MCF 10A (cell line): ENCODE data around the gene OBI1. TPM values are rescaled to one million over a fixed set of nuclear protein-coding genes. Genes with fewer than 3 reads are reported as not detected.

Source experiments
- BruUV-seq: library from RNA; stranded (reverse); fragments of 400-500 nt; replicated peaks from 2 replicates; lab custom pipeline; 2021; lab: Mats Ljungman, UMichigan
- CTCF ChIA-PET: fragments of 300-600 bp; sonication (Branson Sonifier 250); formaldehyde crosslinking; extraction: SDS; loops from one replicate; lab custom pipeline; 2021; ENCODE audit warnings: antibody characterized with exemption, inconsistent platforms; lab: Yijun Ruan, JAX
- POLR2A ChIA-PET: fragments of 300-600, 350-650 bp; sonication (Branson Sonifier 250); formaldehyde crosslinking; extraction: SDS; loops from one replicate; lab custom pipeline; 2020; ENCODE audit warnings: antibody characterized with exemption, inconsistent platforms; lab: Yijun Ruan, JAX
- DNase-seq: peaks from one replicate; pipeline ENCODE4 v3.0.0-alpha.2; 2018; ENCODE audit not compliant: unreplicated experiment
- H3K27ac Mint-ChIP-seq: one replicate; pipeline ENCODE4 v1.8.0; 2022; ENCODE audit warnings: mild to moderate bottlenecking, low read depth, mixed read lengths; ENCODE audit not compliant: unreplicated experiment
- H3K27me3 Mint-ChIP-seq: one replicate; pipeline ENCODE4 v1.8.0; 2022; ENCODE audit warnings: mixed read lengths; ENCODE audit not compliant: insufficient read depth, unreplicated experiment
- H3K36me3 Mint-ChIP-seq: one replicate; pipeline ENCODE4 v1.8.0; 2022; ENCODE audit warnings: mild to moderate bottlenecking, moderate library complexity, mixed read lengths; ENCODE audit not compliant: insufficient read depth, unreplicated experiment
- H3K4me1 Mint-ChIP-seq: one replicate; pipeline ENCODE4 v1.8.0; 2022; ENCODE audit warnings: mixed read lengths; ENCODE audit not compliant: insufficient read depth, unreplicated experiment
- H3K4me3 Mint-ChIP-seq: one replicate; pipeline ENCODE4 v1.8.0; 2022; ENCODE audit warnings: mild to moderate bottlenecking, moderate library complexity, mixed read lengths; ENCODE audit not compliant: unreplicated experiment
- H3K9me3 Mint-ChIP-seq: one replicate; pipeline ENCODE4 v1.8.0; 2022; ENCODE audit warnings: mixed read lengths; ENCODE audit not compliant: unreplicated experiment
- CTCF ChIP-seq: fragments of 200-600 bp; IDR thresholded peaks from one replicate; pipeline ENCODE4 v1.8.0; 2022; ENCODE audit warnings: antibody characterized with exemption, mild to moderate bottlenecking; ENCODE audit not compliant: unreplicated experiment
- intact Hi-C: fragments of 100-400 bp; cut with micrococcal nuclease; formaldehyde crosslinking; loops from 2 replicates; pipeline ENCODE4 v1.14.1; 2022
- total RNA-seq: library from RNA; stranded (reverse); gene quantifications from 2 replicates; pipeline ENCODE4 v1.2.3, GENCODE V29; 2022

OBI1 gene
- total RNA-seq, 1 experiment from 2014 or later, result 9.3 TPM

GRCh38 chr13:78586706-78587105 lies 72.2 kb downstream of the OBI1 start:
- H3K4me3 Mint-ChIP-seq, result no peak overlapping the region
- intact Hi-C loops, result no loop called here
- no TSS peak for BruUV-seq
- peaks cover 76% of the 10 kb centered on the region for H3K27me3 Mint-ChIP-seq
- no peaks in the 10 kb centered on the region for H3K4me1 Mint-ChIP-seq
- H3K36me3 Mint-ChIP-seq, result no peaks in the 10 kb centered on the region
- no peak for DNase-seq
- no peak overlapping the region for H3K27ac Mint-ChIP-seq
- peak; percentile 7 for TF ChIP-seq CTCF
- POLR2A ChIA-PET, result no interaction called here
- CTCF ChIA-PET, result no interaction called here
- no peaks in the 10 kb centered on the region for H3K9me3 Mint-ChIP-seq

GRCh38 chr13:78576261-78576660 lies 82.7 kb downstream of the OBI1 start:
- CTCF ChIA-PET, result no interaction called here
- no peaks in the 10 kb centered on the region for H3K9me3 Mint-ChIP-seq

GRCh38 chr13:78572459-78572858 lies 86.5 kb downstream of the OBI1 start:
- H3K27me3 Mint-ChIP-seq, result peaks cover 15% of the 10 kb centered on the region
- TF ChIP-seq CTCF, result no peak
- ChIA-PET CTCF (no interaction called here), POLR2A (no interaction called here)
- H3K36me3 Mint-ChIP-seq, result no peaks in the 10 kb centered on the region
- DNase-seq, result no peak
- BruUV-seq, result no TSS peak
- H3K9me3 Mint-ChIP-seq, result no peaks in the 10 kb centered on the region
- intact Hi-C loops, result no loop called here
- peaks cover 4% of the 10 kb centered on the region for H3K4me1 Mint-ChIP-seq
- no peak overlapping the region for H3K27ac Mint-ChIP-seq
- H3K4me3 Mint-ChIP-seq, result no peak overlapping the region

More at GRCh38 chr13:78576261-78576660, 82.7 kb downstream of the OBI1 start:
- DNase-seq, result peak; percentile 53
- POLR2A ChIA-PET, result no interaction called here
- peaks cover 4% of the 10 kb centered on the region for H3K4me1 Mint-ChIP-seq
- no TSS peak for BruUV-seq
- no peak overlapping the region for H3K27ac Mint-ChIP-seq
- peaks cover 41% of the 10 kb centered on the region for H3K27me3 Mint-ChIP-seq
- H3K4me3 Mint-ChIP-seq, result no peak overlapping the region
- H3K36me3 Mint-ChIP-seq, result no peaks in the 10 kb centered on the region
- intact Hi-C loops, result no loop called here
- no peak for TF ChIP-seq CTCF

- ChIA-PET POLR2A (interaction anchor here (0.7 kb wide), 1 partner anchor 89 kb away, joined by 3 read pairs; no protein-coding TSS in a partner anchor), CTCF (no interaction called here)
- H3K9me3 Mint-ChIP-seq, result no peaks in the 10 kb centered on the region
- TF ChIP-seq CTCF, result no peak
- no peak for DNase-seq
- H3K36me3 Mint-ChIP-seq, result no peaks in the 10 kb centered on the region
- no peaks in the 10 kb centered on the region for H3K4me1 Mint-ChIP-seq
- BruUV-seq, result no TSS peak
- H3K27me3 Mint-ChIP-seq, result peaks cover 15% of the 10 kb centered on the region
- H3K27ac Mint-ChIP-seq, result no peak overlapping the region
- H3K4me3 Mint-ChIP-seq, result no peak overlapping the region
- intact Hi-C loops, result no loop called here
Observed at GRCh38 chr13:78569029-78569428, 89.9 kb downstream of the OBI1 start.
